Thoracic aorta (tissue), 2 donors: ENCODE results near the gene MRPS15. TPM values are rescaled to one million over a fixed set of nuclear protein-coding genes. Genes with fewer than 3 reads are reported as not detected.

Experiments
- ATAC-seq: fragments of 150-250 bp; one replicate; pipeline ENCODE4 v1.8.0; 2017; ENCODE audit warnings: low read depth; ENCODE audit not compliant: insufficient number of reproducible peaks, low FRiP score
- DNase-seq: peaks from one replicate; pipeline ENCODE4 v3.0.0-alpha.2; 2020; ENCODE audit warnings: low spot score
- H3K27ac ChIP-seq, 2 donors: fragments of 200-600 bp; sonication (generic); 1 replicate in 1 of 2; 2 replicates in 1 of 2; pipeline ENCODE4 v1.5.1; 2016; ENCODE audit warnings: mild to moderate bottlenecking in 2 of 2, moderate library complexity in 2 of 2
- H3K27me3 ChIP-seq: fragments of 200-600 bp; sonication (generic); replicated peaks from 2 replicates; pipeline ENCODE4 v1.6.0; 2016; ENCODE audit warnings: mild to moderate bottlenecking; ENCODE audit not compliant: insufficient read depth
- H3K36me3 ChIP-seq: fragments of 200-600 bp; sonication (generic); one replicate; pipeline ENCODE4 v1.5.1; 2016
- H3K4me1 ChIP-seq, 2 donors: fragments of 200-600 bp; sonication (generic); 1 replicate in 1 of 2; 2 replicates in 1 of 2; pipeline versions ENCODE4 v1.5.1 to v1.6.0; 2016; ENCODE audit warnings: low read depth in 2 of 2, mild to moderate bottlenecking in 1 of 2; ENCODE audit not compliant: control insufficient read depth in 1 of 2
- H3K4me3 ChIP-seq: fragments of 200-600 bp; sonication (generic); 2 replicates; pipeline ENCODE4 v1.5.1; 2016; ENCODE audit warnings: mild to moderate bottlenecking
- H3K9me3 ChIP-seq: fragments of 200-600 bp; sonication (generic); 2 replicates; pipeline ENCODE4 v1.5.1; 2016
- CTCF ChIP-seq: fragments of 200-600 bp; sonication (generic); IDR thresholded peaks from one replicate; pipeline ENCODE4 v1.5.1; 2019; ENCODE audit warnings: antibody characterized with exemption
- total RNA-seq, 2 donors: library from RNA; depleted of rRNA; stranded (reverse); fragments of >200 nt; gene quantifications; one replicate each; pipeline versions ENCODE4 v1.1.0 to v1.2.3, GENCODE V29; 2016

MRPS15 gene
- total RNA-seq, 2 donors from 2014 or later: 27.4 to 42.9 TPM

- H3K4me1 ChIP-seq: peaks cover 0 to 2% of the 10 kb centered on the region in 2 donors
- H3K36me3 ChIP-seq: no peaks in the 10 kb centered on the region
- H3K27me3 ChIP-seq: no peaks in the 10 kb centered on the region
- H3K27ac ChIP-seq: peak overlapping the region; percentile 8 to 23
- no peaks in the 10 kb centered on the region for H3K9me3 ChIP-seq
- DNase-seq (no peak), ATAC-seq (no peak)
- H3K4me3 ChIP-seq: no peak overlapping the region
- TF ChIP-seq CTCF: no peak
These were observed 22.5 kb upstream of the MRPS15 start for GRCh38 chr1:36486439-36487335.

DNA sequence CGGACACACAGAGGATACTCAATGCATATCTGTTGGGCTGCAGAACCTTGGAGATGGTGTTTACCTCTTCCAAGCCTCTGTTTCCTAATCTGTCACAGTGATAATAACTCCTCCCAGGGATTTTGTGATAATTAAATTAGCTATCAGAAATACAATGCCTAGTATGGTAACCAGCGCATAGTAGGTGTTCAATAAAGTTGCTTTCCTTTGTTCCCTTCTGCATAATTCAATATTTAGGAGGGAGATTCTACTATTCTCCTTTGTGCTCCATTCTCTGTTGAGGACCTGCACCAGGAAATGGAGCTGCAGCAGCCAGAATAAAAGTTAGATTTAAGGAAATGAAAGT lies 21.9 kb upstream of the MRPS15 start:
- peaks cover 0 to 4% of the 10 kb centered on the region in 2 donors for H3K4me1 ChIP-seq
- DNase-seq: no peak
- H3K36me3 ChIP-seq: no peaks in the 10 kb centered on the region
- no peaks in the 10 kb centered on the region for H3K27me3 ChIP-seq
- no peaks in the 10 kb centered on the region for H3K9me3 ChIP-seq
- no peak for TF ChIP-seq CTCF
- peak overlapping the region in 1 of 2 donors; percentile 8 for H3K27ac ChIP-seq
- ATAC-seq: no peak
- H3K4me3 ChIP-seq: no peak overlapping the region

GRCh38 chr1:36484099-36484498 lies 19.9 kb upstream of the MRPS15 start:
- peaks cover 0 to 4% of the 10 kb centered on the region in 2 donors for H3K4me1 ChIP-seq
- TF ChIP-seq CTCF: no peak

GRCh38 chr1:36482724-36483388 lies 18.7 kb upstream of the MRPS15 start, which contains the start of gene CSF3R:
Gene CSF3R (minus strand): TSS chr1:36482913. CDS start chr1:36479496, 3,417 bp downstream.
- DNase-seq (no peak), ATAC-seq (no peak)
- Histone ChIP-seq H3K36me3 (no peaks in the 10 kb centered on the region), H3K27me3 (no peaks in the 10 kb centered on the region), H3K4me3 (peak within 1 kb of the TSS; percentile 58), H3K27ac (no peak within 1 kb of the TSS), H3K4me1 (peaks cover 0 to 4% of the 10 kb centered on the region in 2 donors), H3K9me3 (no peaks in the 10 kb centered on the region)
- no peak for TF ChIP-seq CTCF

More at GRCh38 chr1:36484099-36484498, 19.9 kb upstream of the MRPS15 start:
- Histone ChIP-seq H3K9me3 (no peaks in the 10 kb centered on the region), H3K4me3 (no peak overlapping the region), H3K36me3 (no peaks in the 10 kb centered on the region), H3K27ac (no peak overlapping the region), H3K27me3 (no peaks in the 10 kb centered on the region)
- DNase-seq: no peak
- ATAC-seq: no peak
